DOHH2 (cell line): Measurements from ENCODE around the gene UBIAD1.
A peak's percentile ranks its signal among the peaks of the same experiment; 100 is the strongest.

Source experiments
- H3F3A ChIP-seq: fragments of 200-600 bp; sonication (generic), shearing (Covaris generic); 2 replicates; pipeline ENCODE4 v1.6.0; 2016; ENCODE audit warnings: antibody characterized with exemption, mild to moderate bottlenecking; ENCODE audit not compliant: control insufficient read depth, insufficient read depth
- H3K27ac ChIP-seq: fragments of 200-600 bp; sonication (generic); 2 replicates; pipeline ENCODE4 v1.5.1; 2014; ENCODE audit warnings: low read depth, mild to moderate bottlenecking, low read length, moderate library complexity
- H3K27me3 ChIP-seq: fragments of 200-600 bp; sonication (generic); 2 replicates; pipeline ENCODE4 v1.6.1; 2014; ENCODE audit warnings: mild to moderate bottlenecking, low read length, mixed read lengths; ENCODE audit not compliant: control insufficient read depth
- H3K36me3 ChIP-seq: fragments of 200-600 bp; sonication (generic); 2 replicates; pipeline ENCODE4 v1.6.1; 2014; ENCODE audit warnings: mild to moderate bottlenecking, low read length, moderate library complexity, mixed read lengths; ENCODE audit not compliant: control insufficient read depth
- H3K4me1 ChIP-seq: fragments of 200-600 bp; sonication (generic); 2 replicates; pipeline ENCODE4 v1.6.1; 2014; ENCODE audit warnings: mild to moderate bottlenecking, low read length, mixed read lengths; ENCODE audit not compliant: control insufficient read depth
- H3K4me2 ChIP-seq: fragments of 200-600 bp; sonication (generic); 2 replicates; pipeline ENCODE4 v1.6.0; 2014; ENCODE audit warnings: mild to moderate bottlenecking, low read length, moderate library complexity
- H3K4me3 ChIP-seq: fragments of 200-600 bp; sonication (generic); 2 replicates; pipeline ENCODE4 v1.5.1; 2014; ENCODE audit warnings: mild to moderate bottlenecking, low read length, mixed read lengths
- H3K79me2 ChIP-seq: fragments of 200-600 bp; sonication (generic); 2 replicates; pipeline ENCODE4 v1.6.1; 2014; ENCODE audit warnings: mild to moderate bottlenecking, low read length, mixed read lengths; ENCODE audit not compliant: control insufficient read depth
- H3K9me2 ChIP-seq: fragments of 200-600 bp; sonication (generic); replicated peaks from 2 replicates; pipeline ENCODE4 v1.6.1; 2014; ENCODE audit warnings: mild to moderate bottlenecking, low read length, mixed read lengths; ENCODE audit not compliant: control insufficient read depth
- H3K9me3 ChIP-seq: fragments of 200-600 bp; sonication (generic); 2 replicates; pipeline ENCODE4 v1.6.1; 2014; ENCODE audit warnings: antibody characterized with exemption, low read length, mixed read lengths; ENCODE audit not compliant: control insufficient read depth, insufficient read depth
- H4K20me1 ChIP-seq: fragments of 200-600 bp; sonication (generic); 2 replicates; pipeline ENCODE4 v1.6.0; 2014; ENCODE audit warnings: low read depth, mild to moderate bottlenecking, antibody characterized with exemption, low read length, moderate library complexity; ENCODE audit not compliant: control insufficient read depth, insufficient read depth
- EZH2phosphoT487 ChIP-seq: fragments of 200-600 bp; sonication (generic); IDR thresholded peaks from 2 replicates; pipeline ENCODE4 v1.6.1; 2017; ENCODE audit warnings: borderline replicate concordance, mild to moderate bottlenecking, antibody characterized with exemption, low read length, moderate library complexity, mixed read lengths
- TF ChIP-seq, protein P1 (sequence below): fragments of 200-600 bp; sonication (generic); IDR thresholded peaks from one replicate; pipeline ENCODE4 v1.5.1; 2014; ENCODE audit warnings: antibody characterized with exemption, mild to moderate bottlenecking, low read depth, low read length; ENCODE audit not compliant: poor library complexity, severe bottlenecking

UBIAD1 gene

DNA sequence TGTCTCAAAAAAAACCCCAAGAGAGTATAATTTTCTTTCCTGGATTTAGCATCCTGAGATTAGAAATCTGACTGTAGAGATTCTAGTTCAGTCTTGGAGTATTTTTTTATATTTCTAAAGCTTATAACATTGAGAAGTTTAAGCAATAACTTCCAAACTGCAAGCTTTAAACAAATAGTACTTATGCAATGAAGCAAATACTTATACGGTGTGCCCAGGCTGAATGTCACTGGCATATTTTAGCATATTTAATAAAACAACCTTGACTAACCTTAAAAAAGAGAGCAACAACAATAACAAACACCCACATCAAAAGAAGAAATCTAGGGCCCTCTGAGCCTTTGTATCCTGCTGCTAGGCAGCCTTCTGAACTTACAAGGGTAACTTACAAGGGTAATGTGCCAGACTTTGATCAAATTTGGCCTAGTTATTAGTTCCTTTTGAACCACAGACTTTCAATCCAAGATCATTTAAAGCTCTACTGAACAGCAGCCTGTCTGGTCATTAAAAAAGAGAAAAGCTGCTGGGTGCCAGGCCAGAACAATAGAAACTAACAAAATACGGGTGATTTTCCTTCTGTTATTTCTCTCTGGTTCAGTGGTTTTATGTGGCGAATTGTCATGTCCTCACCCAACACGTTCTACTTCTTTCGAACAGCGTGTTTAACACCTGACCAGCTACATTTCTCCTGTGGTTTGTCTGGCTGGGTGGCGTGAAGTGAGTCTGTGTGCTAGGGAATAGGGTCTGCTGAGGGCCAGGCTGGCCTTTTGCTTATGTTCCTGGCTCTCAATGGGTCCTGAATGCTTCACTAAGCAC, 26.9 kb upstream of the UBIAD1 start:
- H3K36me3 ChIP-seq: peaks cover 64% of the 10 kb centered on the region
- H3K27me3 ChIP-seq: no peaks in the 10 kb centered on the region
- no peaks in the 10 kb centered on the region for H3K9me2 ChIP-seq
- TF ChIP-seq, protein P1, sequence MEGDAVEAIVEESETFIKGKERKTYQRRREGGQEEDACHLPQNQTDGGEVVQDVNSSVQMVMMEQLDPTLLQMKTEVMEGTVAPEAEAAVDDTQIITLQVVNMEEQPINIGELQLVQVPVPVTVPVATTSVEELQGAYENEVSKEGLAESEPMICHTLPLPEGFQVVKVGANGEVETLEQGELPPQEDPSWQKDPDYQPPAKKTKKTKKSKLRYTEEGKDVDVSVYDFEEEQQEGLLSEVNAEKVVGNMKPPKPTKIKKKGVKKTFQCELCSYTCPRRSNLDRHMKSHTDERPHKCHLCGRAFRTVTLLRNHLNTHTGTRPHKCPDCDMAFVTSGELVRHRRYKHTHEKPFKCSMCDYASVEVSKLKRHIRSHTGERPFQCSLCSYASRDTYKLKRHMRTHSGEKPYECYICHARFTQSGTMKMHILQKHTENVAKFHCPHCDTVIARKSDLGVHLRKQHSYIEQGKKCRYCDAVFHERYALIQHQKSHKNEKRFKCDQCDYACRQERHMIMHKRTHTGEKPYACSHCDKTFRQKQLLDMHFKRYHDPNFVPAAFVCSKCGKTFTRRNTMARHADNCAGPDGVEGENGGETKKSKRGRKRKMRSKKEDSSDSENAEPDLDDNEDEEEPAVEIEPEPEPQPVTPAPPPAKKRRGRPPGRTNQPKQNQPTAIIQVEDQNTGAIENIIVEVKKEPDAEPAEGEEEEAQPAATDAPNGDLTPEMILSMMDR: no peak
- TF ChIP-seq EZH2phosphoT487: no peak
- H3F3A ChIP-seq: no peaks in the 10 kb centered on the region; the same call in 1 of the 2 replicates
- no peak overlapping the region for H3K27ac ChIP-seq
- no peak overlapping the region for H3K4me2 ChIP-seq
- H3K9me3 ChIP-seq: no peaks in the 10 kb centered on the region
- peaks cover 7% of the 10 kb centered on the region for H3K4me1 ChIP-seq
- H4K20me1 ChIP-seq: peaks cover 3% of the 10 kb centered on the region
- peaks cover 3% of the 10 kb centered on the region; the same call in 1 of the 2 replicates for H3K79me2 ChIP-seq
- H3K4me3 ChIP-seq: no peak overlapping the region

DNA sequence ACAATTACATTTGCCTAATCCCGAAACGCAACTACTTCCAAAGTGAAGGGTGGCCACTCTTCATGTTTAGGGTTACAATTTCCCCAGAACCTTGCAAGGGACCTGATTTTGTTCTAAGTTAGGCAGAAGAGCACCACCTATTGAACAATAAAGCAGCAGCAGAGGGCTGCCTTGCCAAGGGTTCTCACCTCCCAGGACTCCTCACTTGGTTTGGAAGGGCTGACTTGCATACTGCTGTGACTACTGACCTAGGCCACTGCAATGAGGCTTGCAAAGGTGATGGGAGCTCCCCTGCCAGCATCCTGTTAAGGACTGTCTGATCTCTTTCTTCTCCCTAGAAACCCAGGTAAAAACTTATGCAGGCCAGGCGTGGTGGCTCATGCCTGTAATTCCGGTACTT, 24.8 kb upstream of the UBIAD1 start:
- Histone ChIP-seq H3K9me3 (no peaks in the 10 kb centered on the region), H3K4me1 (no peaks in the 10 kb centered on the region), H4K20me1 (no peaks in the 10 kb centered on the region), H3F3A (no peaks in the 10 kb centered on the region), H3K79me2 (no peaks in the 10 kb centered on the region), H3K27ac (no peak overlapping the region), H3K4me2 (no peak overlapping the region), H3K4me3 (no peak overlapping the region), H3K27me3 (no peaks in the 10 kb centered on the region), H3K36me3 (peaks cover 66% of the 10 kb centered on the region), H3K9me2 (no peaks in the 10 kb centered on the region)
- no peak for TF ChIP-seq EZH2phosphoT487
- TF ChIP-seq, protein P1: peak; percentile 21

DNA sequence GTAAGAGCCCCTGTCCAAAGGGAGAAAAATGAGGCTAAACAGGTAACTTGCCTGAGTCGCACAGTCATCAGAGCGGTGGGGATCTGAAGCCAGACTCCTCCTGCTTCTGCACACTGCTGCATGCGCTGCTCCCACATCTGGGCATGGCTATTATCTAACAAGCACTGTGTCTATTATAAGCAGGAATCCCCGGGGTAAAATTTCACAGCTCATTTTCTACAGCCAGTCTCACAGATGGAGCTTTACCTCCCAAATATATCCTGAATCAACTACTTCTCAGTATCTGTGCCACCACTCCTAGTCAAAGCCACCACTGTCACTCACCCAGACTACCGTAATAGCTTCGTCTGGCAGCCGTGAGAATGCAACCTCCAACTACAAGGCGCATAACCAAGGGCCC, 20.5 kb upstream of the UBIAD1 start:
- H3K36me3 ChIP-seq: peaks cover 69% of the 10 kb centered on the region
- H3K9me3 ChIP-seq: no peaks in the 10 kb centered on the region
- H3K27ac ChIP-seq: no peak overlapping the region
- H3K4me3 ChIP-seq: no peak overlapping the region
- no peaks in the 10 kb centered on the region for H3K9me2 ChIP-seq
- H3F3A ChIP-seq: no peaks in the 10 kb centered on the region
- TF ChIP-seq EZH2phosphoT487: no peak
- TF ChIP-seq, protein P1: no peak
- no peak overlapping the region for H3K4me2 ChIP-seq
- no peaks in the 10 kb centered on the region for H3K4me1 ChIP-seq
- no peaks in the 10 kb centered on the region for H4K20me1 ChIP-seq
- H3K79me2 ChIP-seq: no peaks in the 10 kb centered on the region
- no peaks in the 10 kb centered on the region for H3K27me3 ChIP-seq
